ENCODE data around the gene CDK5R2.

- TF ChIP-seq, protein P1, sequence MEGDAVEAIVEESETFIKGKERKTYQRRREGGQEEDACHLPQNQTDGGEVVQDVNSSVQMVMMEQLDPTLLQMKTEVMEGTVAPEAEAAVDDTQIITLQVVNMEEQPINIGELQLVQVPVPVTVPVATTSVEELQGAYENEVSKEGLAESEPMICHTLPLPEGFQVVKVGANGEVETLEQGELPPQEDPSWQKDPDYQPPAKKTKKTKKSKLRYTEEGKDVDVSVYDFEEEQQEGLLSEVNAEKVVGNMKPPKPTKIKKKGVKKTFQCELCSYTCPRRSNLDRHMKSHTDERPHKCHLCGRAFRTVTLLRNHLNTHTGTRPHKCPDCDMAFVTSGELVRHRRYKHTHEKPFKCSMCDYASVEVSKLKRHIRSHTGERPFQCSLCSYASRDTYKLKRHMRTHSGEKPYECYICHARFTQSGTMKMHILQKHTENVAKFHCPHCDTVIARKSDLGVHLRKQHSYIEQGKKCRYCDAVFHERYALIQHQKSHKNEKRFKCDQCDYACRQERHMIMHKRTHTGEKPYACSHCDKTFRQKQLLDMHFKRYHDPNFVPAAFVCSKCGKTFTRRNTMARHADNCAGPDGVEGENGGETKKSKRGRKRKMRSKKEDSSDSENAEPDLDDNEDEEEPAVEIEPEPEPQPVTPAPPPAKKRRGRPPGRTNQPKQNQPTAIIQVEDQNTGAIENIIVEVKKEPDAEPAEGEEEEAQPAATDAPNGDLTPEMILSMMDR (IDR thresholded peaks at IDR 0.05), result no peak
- no peak for TF ChIP-seq POLR2A (IDR thresholded peaks at IDR 0.05)
Measured at GRCh38 chr2:218998414-218999002, 39.0 kb downstream of the CDK5R2 start.
